ENCODE measurements around the gene BIN1.

The BIN1 gene

GRCh38 chr2:127106991-127107621, at the start of gene BIN1:
TSS of gene BIN1 (minus strand) at chr2:127107154. CDS start at chr2:127106943, 211 bp downstream.
- in situ Hi-C loops (cut with MboI; ENCODE audit: low sequenced_read_pairs): no loop called here

- in situ Hi-C loops (cut with MboI; ENCODE audit: low sequenced_read_pairs): no loop called here
Measured at GRCh38 chr2:127155947-127156346, 49.0 kb upstream of the BIN1 start.

- in situ Hi-C loops (cut with MboI; ENCODE audit: low sequenced_read_pairs): no loop called here
Measured at GRCh38 chr2:127155028-127155581, 48.2 kb upstream of the BIN1 start.

GRCh38 chr2:127154396-127154795, 47.4 kb upstream of the BIN1 start:
- in situ Hi-C loops (cut with MboI; ENCODE audit: low sequenced_read_pairs): no loop called here

- in situ Hi-C loops (cut with MboI; ENCODE audit: low sequenced_read_pairs): no loop called here
Measured at GRCh38 chr2:127153691-127154158, 46.8 kb upstream of the BIN1 start.

GRCh38 chr2:127150996-127151395, 44.0 kb upstream of the BIN1 start:
- in situ Hi-C loops (cut with MboI; ENCODE audit: low sequenced_read_pairs): no loop called here

GRCh38 chr2:127149384-127149783, 42.4 kb upstream of the BIN1 start:
- in situ Hi-C loops (cut with MboI; ENCODE audit: low sequenced_read_pairs): no loop called here

GRCh38 chr2:127146820-127147502, 40.0 kb upstream of the BIN1 start:
- in situ Hi-C loops (cut with MboI; ENCODE audit: low sequenced_read_pairs): no loop called here

GRCh38 chr2:127146071-127146725, 39.2 kb upstream of the BIN1 start:
- in situ Hi-C loops (cut with MboI; ENCODE audit: low sequenced_read_pairs): no loop called here

GRCh38 chr2:127145280-127145895, 38.4 kb upstream of the BIN1 start:
- in situ Hi-C loops (cut with MboI; ENCODE audit: low sequenced_read_pairs): no loop called here

GRCh38 chr2:127143841-127144782, 37.2 kb upstream of the BIN1 start:
- in situ Hi-C loops (cut with MboI; ENCODE audit: low sequenced_read_pairs): no loop called here

GRCh38 chr2:127142663-127143630, 36.0 kb upstream of the BIN1 start:
- in situ Hi-C loops (cut with MboI; ENCODE audit: low sequenced_read_pairs): no loop called here

- in situ Hi-C loops (cut with MboI; ENCODE audit: low sequenced_read_pairs): no loop called here
Measured at GRCh38 chr2:127140538-127140937, 33.6 kb upstream of the BIN1 start.

- in situ Hi-C loops (cut with MboI; ENCODE audit: low sequenced_read_pairs): no loop called here
Measured at GRCh38 chr2:127139766-127140165, 32.8 kb upstream of the BIN1 start.

GRCh38 chr2:127138281-127138680, 31.3 kb upstream of the BIN1 start:
- in situ Hi-C loops (cut with MboI; ENCODE audit: low sequenced_read_pairs): no loop called here

GRCh38 chr2:127137741-127138140, 30.8 kb upstream of the BIN1 start:
- in situ Hi-C loops (cut with MboI; ENCODE audit: low sequenced_read_pairs): no loop called here

- in situ Hi-C loops (cut with MboI; ENCODE audit: low sequenced_read_pairs): no loop called here
Measured at GRCh38 chr2:127137225-127137624, 30.3 kb upstream of the BIN1 start.

GRCh38 chr2:127134833-127135830, 28.2 kb upstream of the BIN1 start:
- in situ Hi-C loops (cut with MboI; ENCODE audit: low sequenced_read_pairs): no loop called here

Measured in HL-60/S4 treated with retinoic acid at 250 ng/mL for 4 days and 3 days (cell line).